Osteoblast (primary cell): ENCODE measurements around the gene CHN1. TPM values are rescaled to one million over a fixed set of nuclear protein-coding genes. Genes with fewer than 3 reads are reported as not detected.

Experiments
- DNase-seq: peaks from one replicate; pipeline ENCODE4 v3.0.0; 2011; ENCODE audit warnings: low spot score, mixed read lengths; ENCODE audit not compliant: insufficient read length; ENCODE audit errors: missing footprints
- H2AFZ ChIP-seq: 2 replicates; pipeline ENCODE4 v1.6.0; 2011; ENCODE audit warnings: mild to moderate bottlenecking, low read length
- H3K27ac ChIP-seq: 2 replicates; pipeline ENCODE4 v1.5.1; 2011; ENCODE audit warnings: mild to moderate bottlenecking, low read depth, low read length, moderate library complexity
- H3K27me3 ChIP-seq: 2 replicates; pipeline ENCODE4 v1.6.0; 2012; ENCODE audit warnings: mild to moderate bottlenecking, control low read depth, inconsistent platforms, low read length, moderate library complexity; ENCODE audit not compliant: insufficient read depth
- H3K36me3 ChIP-seq: 2 replicates; pipeline ENCODE4 v1.5.1; 2011; ENCODE audit warnings: mild to moderate bottlenecking, low read length, control low read depth, moderate library complexity; ENCODE audit not compliant: insufficient read depth
- H3K4me1 ChIP-seq: 2 replicates; pipeline ENCODE4 v1.5.1; 2011; ENCODE audit warnings: mild to moderate bottlenecking, low read length, control low read depth, moderate library complexity; ENCODE audit not compliant: insufficient read depth
- H3K4me2 ChIP-seq: 2 replicates; pipeline ENCODE4 v1.6.0; 2011; ENCODE audit warnings: mild to moderate bottlenecking, low read length; ENCODE audit not compliant: insufficient read depth
- H3K4me3 ChIP-seq: fragments of 200-600 bp; sonication (generic); 3 replicates; pipeline ENCODE4 v1.5.1; 2012; ENCODE audit warnings: mild to moderate bottlenecking, low read length, inconsistent platforms; ENCODE audit not compliant: insufficient read depth
- H3K79me2 ChIP-seq: 2 replicates; pipeline ENCODE4 v1.6.0; 2012; ENCODE audit warnings: mild to moderate bottlenecking, low read length, control low read depth, inconsistent platforms; ENCODE audit not compliant: insufficient read depth
- H3K9me3 ChIP-seq: 2 replicates; pipeline ENCODE4 v1.5.1; 2011; ENCODE audit warnings: low read depth, low read length, control low read depth
- H4K20me1 ChIP-seq: 2 replicates; pipeline ENCODE4 v1.6.0; 2012; ENCODE audit warnings: mild to moderate bottlenecking, low read length, control low read depth; ENCODE audit not compliant: insufficient read depth
- total RNA-seq: library from RNA; depleted of rRNA; stranded (reverse); fragments of >200 nt; gene quantifications from 2 replicates; pipeline ENCODE4 v1.2.3, GENCODE V29; 2012
- TF ChIP-seq, protein P1 (sequence below): IDR thresholded peaks from 2 replicates; pipeline ENCODE4 v1.5.1; 2011; ENCODE audit warnings: mild to moderate bottlenecking, low read depth, low read length, moderate library complexity; ENCODE audit errors: extremely low read depth

The CHN1 gene
- total RNA-seq, 1 donor = 33.7 TPM

- TF ChIP-seq, protein P1, sequence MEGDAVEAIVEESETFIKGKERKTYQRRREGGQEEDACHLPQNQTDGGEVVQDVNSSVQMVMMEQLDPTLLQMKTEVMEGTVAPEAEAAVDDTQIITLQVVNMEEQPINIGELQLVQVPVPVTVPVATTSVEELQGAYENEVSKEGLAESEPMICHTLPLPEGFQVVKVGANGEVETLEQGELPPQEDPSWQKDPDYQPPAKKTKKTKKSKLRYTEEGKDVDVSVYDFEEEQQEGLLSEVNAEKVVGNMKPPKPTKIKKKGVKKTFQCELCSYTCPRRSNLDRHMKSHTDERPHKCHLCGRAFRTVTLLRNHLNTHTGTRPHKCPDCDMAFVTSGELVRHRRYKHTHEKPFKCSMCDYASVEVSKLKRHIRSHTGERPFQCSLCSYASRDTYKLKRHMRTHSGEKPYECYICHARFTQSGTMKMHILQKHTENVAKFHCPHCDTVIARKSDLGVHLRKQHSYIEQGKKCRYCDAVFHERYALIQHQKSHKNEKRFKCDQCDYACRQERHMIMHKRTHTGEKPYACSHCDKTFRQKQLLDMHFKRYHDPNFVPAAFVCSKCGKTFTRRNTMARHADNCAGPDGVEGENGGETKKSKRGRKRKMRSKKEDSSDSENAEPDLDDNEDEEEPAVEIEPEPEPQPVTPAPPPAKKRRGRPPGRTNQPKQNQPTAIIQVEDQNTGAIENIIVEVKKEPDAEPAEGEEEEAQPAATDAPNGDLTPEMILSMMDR = no peak
- Histone ChIP-seq H3K9me3 (no peaks in the 10 kb centered on the region), H3K27ac (no peak overlapping the region), H3K4me2 (no peak overlapping the region), H4K20me1 (no peaks in the 10 kb centered on the region), H3K4me1 (peaks cover 24% of the 10 kb centered on the region), H3K27me3 (no peaks in the 10 kb centered on the region), H3K79me2 (no peaks in the 10 kb centered on the region), H3K4me3 (no peak overlapping the region), H3K36me3 (no peaks in the 10 kb centered on the region), H2AFZ (no peak overlapping the region)
- DNase-seq = no peak
Measured at GRCh38 chr2:174771136-174771535, 234.0 kb downstream of the CHN1 start.

DNA sequence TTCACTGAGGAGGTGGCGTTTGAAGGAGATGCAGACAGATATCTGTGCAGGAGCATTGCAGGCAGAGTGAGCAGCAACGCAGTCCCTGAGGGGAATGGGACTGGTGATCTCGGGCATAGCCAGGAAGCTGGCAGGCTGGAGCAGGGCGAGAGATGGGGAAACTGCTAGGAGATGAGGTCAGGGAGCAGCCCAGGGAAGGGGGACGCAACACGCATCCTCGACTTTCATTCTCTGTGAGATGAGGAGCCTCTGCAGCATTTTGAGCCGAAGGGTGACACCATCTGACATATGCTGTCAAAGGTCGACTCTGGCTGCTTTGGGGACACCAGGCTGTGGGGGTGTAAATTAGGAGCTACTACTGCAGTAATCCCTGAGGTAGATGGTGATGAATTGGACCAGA lies 236.6 kb downstream of the CHN1 start:
- DNase-seq = no peak
- no peak overlapping the region for H3K4me2 ChIP-seq
- H3K4me3 ChIP-seq = no peak overlapping the region
- no peak overlapping the region for H2AFZ ChIP-seq
- TF ChIP-seq, protein P1 = no peak
- peaks cover 29% of the 10 kb centered on the region for H3K4me1 ChIP-seq
- no peaks in the 10 kb centered on the region for H3K36me3 ChIP-seq
- H3K27ac ChIP-seq = no peak overlapping the region
- no peaks in the 10 kb centered on the region for H3K27me3 ChIP-seq
- H3K79me2 ChIP-seq = no peaks in the 10 kb centered on the region
- H4K20me1 ChIP-seq = no peaks in the 10 kb centered on the region
- no peaks in the 10 kb centered on the region for H3K9me3 ChIP-seq

- DNase-seq = no peak
- no peaks in the 10 kb centered on the region for H3K36me3 ChIP-seq
- H3K4me1 ChIP-seq = peaks cover 14% of the 10 kb centered on the region
- H3K4me2 ChIP-seq = no peak overlapping the region
- no peaks in the 10 kb centered on the region for H3K27me3 ChIP-seq
- TF ChIP-seq, protein P1 = no peak
- H3K79me2 ChIP-seq = no peaks in the 10 kb centered on the region
- no peak overlapping the region for H3K4me3 ChIP-seq
- peak overlapping the region; percentile 56 for H2AFZ ChIP-seq
- no peaks in the 10 kb centered on the region for H3K9me3 ChIP-seq
- no peak overlapping the region for H3K27ac ChIP-seq
- H4K20me1 ChIP-seq = no peaks in the 10 kb centered on the region
Measured at GRCh38 chr2:174766271-174766670, 238.9 kb downstream of the CHN1 start.

DNA sequence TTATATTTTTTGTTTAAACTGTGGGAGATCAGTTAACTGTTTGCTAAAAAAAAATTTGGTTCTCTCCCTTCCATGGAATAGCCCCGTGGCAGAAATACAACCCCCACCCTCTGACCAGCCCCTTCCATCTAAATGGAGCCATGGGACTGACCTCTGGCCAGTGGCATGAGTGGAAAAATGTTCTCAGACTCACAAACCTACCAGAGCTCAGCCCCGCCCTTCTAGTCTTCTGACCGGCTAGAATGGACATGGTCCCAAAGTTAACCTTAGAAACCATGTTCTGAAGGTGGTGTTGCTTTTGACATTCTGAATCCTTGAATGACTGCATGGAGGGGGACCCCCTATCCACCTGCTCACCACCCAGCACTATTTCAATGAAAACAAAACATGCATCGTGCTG lies 239.6 kb downstream of the CHN1 start:
- Histone ChIP-seq H3K36me3 (no peaks in the 10 kb centered on the region), H3K9me3 (no peaks in the 10 kb centered on the region), H3K4me1 (peaks cover 14% of the 10 kb centered on the region), H3K79me2 (no peaks in the 10 kb centered on the region), H2AFZ (no peak overlapping the region), H3K27ac (no peak overlapping the region), H4K20me1 (no peaks in the 10 kb centered on the region), H3K4me3 (no peak overlapping the region), H3K4me2 (no peak overlapping the region), H3K27me3 (no peaks in the 10 kb centered on the region)
- no peak for DNase-seq
- TF ChIP-seq, protein P1 = no peak
